ELR (cell line): ENCODE data around the gene HOXA13.
A peak's percentile ranks its signal among the peaks of the same experiment; 100 is the strongest.

Experiments
- DNase-seq: peaks from one replicate; pipeline ENCODE4 v3.0.0-alpha.2; 2015; ENCODE audit warnings: low read depth

The HOXA13 gene

DNA sequence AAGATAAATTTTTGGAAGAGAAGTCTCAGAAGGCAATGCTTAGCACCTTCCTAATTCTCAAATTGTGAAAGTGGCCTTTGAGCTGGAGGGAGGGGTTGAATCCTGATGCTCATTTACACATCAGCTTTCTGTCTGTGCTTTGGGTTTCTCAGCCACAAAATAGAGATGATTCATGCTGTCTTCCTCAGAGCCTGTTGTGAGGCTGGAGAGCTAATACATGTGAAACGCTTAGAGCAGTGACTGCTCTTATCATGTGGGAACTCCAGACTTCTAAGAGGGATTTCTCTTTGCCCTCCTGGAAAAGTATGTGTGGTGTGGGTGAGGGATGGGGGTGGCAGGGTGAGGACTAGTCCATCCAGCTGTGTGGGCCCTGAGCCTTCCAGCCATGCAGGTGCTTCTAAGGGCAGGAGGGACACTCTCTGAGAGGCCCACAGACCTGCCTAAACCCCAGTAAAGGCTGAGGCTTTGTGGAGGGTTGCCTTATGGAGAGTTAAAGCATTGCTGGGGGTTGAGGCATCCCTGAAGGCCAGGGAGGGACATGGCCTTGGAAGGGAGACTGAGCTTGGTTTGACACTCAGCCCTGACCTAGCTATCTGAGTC lies 37.9 kb upstream of the HOXA13 start:
- DNase-seq: peak; percentile 72

DNA sequence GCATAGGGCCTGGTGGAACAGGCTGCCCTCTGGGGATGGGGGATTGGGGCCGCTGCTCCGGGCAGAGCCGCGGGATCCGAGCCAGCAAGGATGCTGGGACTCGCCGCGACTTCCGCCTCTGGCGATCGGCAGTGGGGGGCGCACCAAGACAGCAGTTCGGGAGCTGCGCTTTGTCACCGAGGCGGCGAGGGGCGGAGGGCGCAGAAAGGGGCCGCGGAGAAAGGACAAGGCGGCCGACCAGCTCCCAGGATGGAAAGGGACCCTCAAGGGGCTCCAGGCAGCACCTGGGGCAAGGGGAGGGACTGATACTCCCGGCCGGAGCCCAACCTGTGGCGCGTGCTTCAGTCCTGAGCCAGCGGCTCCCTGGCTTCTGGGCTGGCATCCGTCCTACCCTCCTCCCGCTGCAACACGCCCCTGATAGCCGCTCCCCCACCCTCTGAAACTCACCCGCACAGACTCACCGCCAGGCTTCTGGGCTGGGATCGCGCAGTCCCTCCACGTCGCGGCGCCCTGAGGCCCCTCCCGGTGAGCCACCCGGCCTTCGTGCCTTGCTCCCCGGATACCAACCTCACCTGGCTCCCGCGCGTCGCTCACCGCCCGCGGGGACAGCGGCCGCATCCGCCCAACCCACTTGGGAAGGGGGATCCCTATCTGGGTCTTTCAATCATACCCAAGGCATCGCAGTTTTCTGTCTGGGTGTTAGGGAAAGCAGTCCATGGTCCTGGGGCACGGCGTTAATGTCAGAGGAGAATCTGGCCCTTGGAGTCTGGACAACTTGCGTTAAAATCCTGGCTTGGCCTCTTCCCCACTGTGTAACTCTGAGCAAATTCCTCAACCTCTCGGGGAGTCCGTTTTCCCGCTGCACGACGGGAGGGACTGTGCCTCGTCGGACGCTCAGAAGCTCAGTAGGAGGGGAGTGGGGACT lies 35.8 kb upstream of the HOXA13 start:
- DNase-seq: peak; percentile 61

DNA sequence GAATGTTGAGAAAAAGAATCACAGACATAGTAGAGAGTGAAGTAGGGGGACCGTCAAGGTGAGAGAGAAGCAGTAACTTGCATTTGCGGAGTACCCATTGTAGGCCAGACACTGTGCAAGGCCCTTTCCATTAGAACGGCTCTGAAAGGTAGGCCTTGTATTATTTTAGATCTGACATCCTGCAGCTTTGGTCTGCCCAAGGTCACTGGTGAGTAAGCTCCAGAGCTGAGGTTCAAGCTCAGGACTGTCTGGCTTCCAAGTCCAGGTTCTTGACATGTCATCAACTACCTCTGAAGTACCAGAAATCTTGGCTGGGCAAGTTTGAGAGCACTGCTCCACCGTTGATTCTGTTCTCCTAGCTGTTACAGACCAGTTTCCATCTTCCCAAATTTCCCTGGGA lies 29.6 kb upstream of the HOXA13 start:
- DNase-seq: no peak

DNA sequence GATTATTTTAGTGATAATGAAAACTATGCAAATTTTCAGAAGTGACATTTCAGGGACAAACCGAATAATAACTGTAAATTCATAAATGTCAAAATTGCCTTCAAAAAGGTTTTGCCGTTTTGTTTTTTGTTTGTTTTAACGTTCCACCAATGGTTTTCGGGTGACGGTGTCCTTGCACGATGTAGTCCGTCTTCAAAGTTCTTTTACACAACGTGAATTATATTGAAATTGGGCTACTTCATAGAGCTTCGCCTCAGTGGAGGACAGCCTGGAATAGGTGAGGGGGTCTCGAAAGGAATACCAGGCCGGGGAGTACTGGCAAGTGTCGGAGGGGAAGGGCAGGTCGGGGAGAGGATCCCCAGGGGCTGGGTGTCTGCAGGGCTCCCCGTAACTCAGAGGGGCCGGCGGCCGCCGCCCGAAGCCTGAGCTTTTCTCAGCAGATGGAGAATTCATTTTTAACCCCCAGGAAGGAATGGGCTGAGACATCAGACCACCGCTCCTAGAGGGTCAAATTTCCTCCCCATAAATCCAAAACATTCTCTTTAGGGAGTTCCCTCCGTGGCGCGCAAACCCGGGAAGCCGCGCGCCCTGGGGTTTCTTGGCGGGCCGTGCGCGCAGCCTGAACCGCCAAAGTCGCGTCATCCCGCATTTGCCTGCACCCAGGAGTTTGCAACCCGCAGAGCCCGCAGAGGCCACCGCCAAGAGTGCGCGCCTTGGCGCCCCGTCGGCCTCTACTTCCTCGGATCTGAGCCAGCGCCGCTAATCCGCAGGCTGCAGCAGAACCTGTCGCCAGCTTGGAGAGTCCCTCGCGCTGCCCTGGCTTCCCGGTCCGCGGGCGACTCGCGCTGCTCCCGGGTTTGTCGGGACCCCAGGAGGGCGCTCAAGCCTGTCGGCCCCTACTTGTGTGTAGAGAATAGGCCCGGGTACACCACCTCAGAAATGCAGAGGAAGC lies 25.4 kb upstream of the HOXA13 start:
- DNase-seq: no peak

DNA sequence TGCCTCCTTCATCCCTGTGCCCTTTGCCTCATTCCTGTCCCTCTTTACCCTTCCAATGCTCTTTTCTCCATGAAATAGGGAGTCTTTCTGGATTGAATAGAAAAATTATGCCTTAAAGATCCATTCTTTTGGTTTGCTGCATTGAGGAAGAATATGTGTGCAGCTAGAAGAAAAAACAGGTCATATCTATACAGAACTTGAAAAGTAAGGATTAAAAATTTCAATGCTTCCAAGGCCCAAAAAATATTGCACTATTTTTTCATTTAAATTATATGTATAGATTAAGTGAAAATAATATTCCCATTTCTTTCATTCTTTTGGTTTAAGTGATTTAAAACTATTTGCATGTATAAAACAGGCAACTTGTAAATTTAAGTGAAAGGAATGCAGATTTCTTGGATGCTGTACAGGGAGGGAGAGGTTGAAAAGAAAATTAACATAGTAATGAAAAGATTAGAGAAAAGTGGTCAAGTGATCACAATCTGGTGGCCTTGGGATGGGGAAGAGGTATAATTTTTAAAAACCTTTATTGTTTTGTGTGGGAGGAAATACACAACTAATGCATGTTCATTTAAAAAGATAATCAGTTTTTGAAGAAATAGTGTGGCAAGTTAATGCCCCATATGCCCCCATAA lies 24.2 kb upstream of the HOXA13 start:
- DNase-seq: no peak

DNA sequence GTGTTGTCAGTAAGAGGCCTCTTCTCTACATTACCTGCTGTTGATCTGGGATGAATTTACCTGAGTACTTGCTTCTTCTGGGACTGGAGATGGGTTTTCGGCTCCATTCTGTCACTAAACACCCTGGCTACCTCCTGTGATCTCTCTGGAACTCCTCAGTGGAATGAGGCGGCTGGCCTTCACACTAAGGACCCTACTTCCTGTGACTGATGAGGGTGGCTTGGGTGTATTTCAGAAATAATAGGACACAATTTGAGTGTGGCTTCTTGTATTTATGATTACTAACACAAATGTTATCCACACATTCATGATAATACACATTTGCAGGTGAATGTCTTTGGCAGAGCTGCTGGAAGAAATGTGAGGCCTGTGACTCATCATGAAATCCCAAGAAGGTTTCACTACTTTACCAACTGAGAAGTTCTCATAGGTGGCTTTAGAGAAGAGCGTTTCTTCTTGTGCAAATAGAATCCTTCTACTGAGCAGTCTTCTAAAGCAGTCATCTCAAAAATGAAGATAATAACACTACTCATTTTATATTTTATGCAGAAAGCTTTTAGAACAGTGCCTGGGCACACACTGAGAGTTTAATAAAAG lies 21.4 kb upstream of the HOXA13 start:
- peak; percentile 22 for DNase-seq

DNA sequence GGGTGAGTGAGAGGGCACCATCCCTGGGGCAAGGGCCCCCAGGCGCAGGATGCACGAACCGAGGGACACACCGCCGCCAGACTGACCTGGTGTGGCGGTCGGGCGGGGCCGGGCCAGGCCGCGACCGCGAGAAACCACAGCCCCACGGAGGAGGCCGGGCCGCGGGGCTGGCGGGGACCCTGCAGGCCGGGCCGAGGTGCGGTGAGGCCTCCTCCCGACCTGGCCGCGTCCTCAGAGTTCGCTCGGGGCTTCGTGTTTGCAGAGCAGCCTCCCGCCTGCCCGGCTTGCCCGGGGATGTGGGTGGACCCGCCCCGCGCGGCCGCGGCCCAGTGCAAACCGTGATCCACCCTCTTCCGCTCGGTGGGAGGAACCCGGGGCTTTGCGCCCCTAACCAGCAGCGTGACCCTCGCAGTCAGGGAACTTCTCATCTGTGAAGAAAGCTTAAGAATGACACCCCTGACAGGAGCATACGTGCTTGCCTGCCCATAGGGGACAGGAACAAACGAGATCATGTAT lies 20.6 kb upstream of the HOXA13 start:
- no peak for DNase-seq

DNA sequence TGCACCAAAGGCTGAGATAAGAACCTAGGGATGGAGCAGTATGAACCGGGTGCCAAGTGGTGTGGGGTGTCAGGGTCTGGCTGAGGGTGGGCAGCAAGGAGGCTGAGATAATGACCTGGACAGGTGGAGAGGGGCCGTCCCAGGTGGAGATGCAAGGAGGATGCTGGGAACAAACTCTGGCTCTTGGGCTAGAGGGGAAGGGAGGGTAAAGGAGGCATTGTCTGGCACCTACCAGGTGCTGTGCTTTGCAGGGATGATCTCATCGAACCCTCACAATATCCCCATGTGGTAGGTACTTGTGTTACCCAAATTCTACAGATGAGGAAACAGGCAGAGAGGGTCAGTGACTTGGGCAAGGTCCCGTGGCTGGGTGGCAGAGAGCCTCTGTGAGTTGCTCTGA lies 19.9 kb upstream of the HOXA13 start:
- DNase-seq: no peak

DNA sequence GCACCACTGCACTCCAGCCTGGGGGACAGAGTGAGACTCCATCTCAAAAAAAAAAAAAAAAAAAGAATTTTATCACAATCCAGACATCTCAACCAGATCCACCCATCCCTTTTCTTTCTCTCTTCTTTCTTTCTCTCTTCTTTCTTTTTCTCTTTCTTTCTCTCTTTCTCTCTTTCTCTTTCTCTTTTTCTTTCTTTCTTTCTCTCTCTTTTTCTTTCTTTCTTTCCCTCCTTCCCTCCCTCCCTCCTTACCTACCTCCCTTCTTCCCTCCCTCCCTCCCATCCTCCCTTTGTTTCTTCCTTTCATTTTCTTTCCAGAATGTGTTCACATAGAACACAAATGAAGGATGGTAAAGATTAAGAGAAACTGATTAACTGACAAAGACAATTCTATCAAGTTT lies 18.1 kb upstream of the HOXA13 start:
- no peak for DNase-seq

DNA sequence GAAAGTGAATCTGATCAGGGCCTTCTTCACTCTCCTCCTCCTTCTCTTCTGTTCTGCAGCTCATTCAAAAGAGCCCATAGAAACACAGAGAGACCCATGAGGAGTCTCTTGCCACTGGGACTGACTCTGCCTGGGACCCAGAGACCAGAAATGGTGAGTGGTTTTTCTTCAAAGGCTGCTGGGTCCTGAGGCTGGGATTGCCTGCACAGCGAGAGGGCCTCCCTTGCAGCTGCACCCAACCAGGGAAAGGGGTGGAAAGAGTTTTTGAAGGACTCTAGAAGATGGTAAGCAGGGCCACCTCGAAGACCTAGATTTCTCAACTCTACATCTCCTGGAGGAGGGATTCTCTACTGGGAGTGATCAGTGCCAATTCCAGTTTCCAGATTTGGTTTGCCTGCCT lies 15.5 kb upstream of the HOXA13 start:
- no peak for DNase-seq

DNA sequence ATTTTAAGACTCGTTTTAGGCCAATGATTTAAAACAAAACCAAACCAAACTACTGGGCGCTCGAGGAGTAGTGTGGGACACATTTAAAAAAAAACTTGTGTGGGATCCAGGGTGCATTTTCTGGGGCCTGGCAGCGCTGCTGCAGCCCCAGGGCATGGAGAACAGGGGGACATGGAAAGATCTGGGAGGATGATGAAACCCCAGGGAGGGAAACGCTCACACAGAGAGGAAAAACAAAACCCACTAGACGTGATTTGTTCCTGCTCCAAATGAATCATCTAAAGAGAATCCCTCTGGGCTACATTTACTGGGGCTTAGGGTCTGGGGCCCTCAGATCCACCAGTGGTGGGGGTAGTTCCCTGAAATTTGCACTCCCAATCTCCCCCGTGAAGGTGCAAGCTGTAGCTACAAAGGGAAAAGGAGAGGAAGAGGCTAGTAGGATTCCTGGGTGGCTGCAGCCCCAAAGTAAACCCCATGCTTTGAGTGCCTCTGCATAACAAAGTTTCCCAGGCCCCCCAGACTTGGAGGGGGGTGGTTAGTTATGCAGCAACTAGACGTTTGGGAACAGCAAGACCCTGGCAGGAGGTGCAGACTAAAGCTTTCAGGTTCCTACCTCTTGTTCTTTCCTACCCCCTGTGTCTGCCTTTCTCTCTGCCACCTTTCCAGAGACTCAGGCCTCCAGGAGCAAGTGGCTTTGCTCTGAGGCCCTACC lies 14.5 kb upstream of the HOXA13 start:
- DNase-seq: no peak

DNA sequence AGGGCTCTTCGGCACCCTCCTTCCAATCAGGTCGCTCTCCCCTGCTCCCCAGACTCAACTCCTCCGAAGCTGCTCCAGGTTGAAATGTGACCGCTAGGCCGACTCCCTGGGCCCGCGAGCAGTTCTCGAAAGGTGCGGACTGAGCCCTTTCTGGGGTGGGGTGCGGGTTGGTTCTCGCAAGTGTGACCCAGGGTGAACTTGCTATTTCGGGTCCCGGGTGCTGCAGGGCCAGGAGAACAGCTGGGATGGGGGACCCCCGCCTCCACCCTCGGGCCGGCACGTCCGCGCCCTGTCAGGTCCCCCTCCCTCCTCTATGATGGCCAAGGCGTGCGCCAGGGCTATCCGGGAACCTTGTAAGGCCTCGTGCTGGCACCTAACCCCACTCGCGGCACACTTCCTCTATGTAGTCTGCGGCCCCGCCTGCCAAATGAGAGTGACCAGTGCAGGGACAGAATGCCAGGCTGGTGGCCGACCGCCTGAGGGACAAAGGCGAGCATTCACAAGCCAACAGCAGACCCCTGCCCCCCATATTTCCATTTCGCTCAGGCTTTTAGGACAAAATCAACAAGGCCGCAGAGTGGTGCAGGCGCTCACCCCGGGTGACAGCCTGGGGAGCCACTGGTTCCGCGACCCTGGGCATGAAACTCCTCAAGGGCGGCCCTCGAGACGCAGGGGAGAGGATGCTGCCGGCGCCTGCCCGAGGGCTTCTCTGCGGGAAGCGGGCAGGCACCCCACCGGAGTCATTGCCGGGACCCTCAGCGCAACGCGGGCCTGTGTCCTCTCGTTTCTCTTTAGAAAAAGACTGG lies 13.7 kb upstream of the HOXA13 start:
- no peak for DNase-seq

DNA sequence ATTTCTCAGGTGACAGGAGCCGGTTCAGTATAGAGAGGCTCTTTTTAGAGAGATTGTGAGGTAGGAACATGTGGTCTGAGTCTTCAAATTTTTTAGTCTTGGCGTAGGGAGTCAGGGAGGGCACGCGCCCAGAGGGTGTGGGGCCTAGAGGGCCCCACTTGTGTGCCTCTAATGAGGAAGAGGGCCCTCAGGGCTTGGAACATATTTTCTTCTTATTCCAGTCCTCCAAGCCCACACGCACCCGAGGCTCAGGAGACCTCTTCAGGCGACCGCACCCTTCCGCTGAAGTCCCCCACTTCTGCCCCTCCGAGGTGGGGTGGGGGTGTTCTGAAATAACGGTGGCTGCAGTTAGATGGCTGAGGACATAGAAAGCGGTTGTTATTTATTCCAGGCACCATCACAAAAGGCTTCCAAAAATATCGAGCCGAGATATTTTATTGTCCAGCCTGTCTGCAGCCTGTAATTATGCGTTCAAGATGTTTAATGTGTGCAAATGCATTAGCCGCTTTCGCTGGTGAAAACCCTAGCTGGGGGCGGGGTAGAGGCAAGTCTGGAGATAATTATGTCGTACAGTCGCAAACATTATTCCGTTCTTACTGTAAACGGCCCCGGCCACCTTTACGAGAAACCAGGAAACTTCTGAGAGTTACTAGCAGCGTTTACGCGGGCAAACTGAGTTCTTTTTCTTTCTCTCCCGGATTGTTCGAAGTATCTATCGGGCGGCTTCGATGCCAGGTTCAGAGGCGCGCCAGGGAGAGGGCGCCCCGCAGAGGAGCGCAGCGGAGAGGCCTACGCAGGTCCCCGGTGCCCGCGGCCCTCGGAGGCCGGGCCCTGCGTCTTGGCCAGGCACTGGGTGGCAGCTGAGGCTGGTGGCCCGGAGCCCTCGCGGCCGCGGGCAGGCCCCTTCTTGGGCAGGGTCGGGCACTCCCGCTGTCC lies 12.9 kb upstream of the HOXA13 start:
- no peak for DNase-seq

DNA sequence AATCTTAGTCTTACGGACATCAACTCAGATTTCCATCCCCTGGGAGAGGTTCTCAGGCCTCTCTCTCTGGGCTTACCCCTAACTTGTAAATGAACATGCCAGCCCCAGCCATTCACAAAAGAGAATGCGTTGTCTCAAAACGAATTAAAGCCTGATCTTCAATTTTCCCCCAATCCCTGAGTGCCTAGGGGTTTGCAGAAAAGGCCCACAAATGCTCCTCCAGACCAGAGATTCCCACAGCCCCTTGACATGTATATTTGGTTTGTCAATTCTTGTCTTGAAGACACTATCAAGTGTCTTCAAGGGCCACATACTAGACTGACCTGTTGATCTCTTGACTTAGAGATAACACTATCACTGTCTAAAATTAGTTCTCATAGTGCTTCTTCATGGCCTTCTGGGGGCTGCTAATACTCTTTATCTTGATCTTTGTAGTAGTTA lies 11.9 kb upstream of the HOXA13 start:
- no peak for DNase-seq

DNA sequence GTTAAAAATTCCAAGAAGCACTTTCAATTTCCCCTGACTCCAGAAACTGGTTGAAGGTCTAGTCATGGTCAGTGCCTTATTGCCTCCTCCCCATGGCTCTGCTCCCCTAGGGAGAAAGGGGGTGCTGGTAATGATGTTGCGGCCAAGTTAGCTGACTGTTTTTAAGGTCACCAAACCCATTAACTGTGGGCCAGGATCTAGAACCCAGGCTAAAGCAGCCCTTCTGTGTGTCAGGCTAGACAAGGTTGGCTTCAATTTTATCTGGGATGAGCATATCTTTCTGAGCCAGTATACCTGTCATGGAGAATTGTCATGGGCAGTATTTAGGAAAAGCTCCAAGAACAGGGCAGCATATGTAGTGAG lies 11.2 kb upstream of the HOXA13 start:
- DNase-seq: no peak

DNA sequence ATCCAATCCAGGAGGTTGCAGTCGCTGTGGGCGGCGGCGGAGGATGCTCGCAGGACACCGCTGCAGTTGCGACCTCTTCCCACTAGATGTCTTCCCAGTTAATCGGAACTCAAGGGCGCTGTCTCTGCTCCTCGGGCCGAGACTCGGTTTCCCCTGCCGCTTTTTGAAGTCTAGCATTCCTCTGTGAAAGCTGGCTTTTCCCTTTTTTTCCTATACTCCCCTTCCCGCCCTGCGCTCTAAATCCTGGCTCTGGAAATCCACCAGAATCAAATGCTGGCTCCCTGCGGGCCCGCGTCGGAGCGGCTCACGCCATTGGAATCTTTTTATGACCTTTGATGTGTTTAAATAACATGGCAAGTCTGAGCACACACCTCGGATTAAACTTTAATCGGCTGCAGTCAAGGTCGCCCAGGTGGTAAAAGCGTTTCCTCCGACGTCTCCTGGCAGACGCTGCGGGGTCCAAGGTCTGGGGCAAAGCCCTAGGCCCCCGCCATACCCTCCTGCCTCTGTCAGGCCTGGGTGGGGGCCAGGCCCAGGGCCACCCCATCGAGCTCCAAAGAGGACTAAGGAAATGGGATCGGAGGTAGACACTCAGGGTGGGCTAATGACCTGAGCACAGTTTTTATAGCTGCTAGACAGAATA lies 10.7 kb upstream of the HOXA13 start:
- DNase-seq: peak; percentile 73

DNA sequence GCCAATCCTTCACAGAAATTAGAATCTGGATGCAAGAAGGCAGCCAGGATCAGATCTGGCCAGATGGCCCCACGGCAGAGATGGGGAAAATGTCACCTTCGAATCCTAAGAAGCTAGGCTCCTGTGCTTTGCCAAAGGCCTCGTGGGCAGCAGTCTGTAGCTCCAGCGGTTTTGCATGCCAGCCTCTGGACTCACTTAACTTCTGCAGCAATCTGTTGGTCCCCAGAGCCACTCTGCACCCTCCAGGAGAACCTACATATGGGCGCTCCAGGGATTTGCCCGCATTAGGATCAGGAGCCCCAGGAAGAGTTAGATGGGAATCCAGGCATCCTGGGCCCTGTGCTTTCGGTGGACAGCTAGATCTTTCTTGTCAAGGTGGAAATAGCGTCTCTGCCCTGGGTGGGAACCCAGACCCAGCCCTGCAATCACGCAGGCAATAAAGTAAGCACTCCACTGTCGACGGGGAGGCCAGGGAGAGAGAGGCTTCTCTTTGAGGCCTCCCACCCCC lies 10.1 kb upstream of the HOXA13 start:
- DNase-seq: no peak

DNA sequence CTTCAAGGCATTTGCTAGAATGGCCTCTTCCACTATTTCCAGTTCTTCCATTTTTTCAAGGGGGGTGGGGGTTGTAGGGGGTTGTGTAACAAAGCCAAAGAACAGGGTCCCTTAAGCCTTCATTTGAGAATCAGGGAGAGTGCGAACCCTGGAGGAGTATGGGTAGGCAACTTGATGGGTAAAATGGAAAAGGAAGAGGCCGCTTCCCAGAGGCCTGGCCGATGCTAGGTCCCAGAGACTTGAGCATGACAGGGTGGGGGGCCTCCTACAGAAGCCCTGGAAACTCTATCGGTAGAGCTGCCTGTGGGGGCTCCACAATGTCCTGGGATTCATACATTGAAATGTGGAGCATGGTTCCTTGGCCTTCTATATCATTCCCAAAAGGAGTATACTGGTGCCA lies 9.1 kb upstream of the HOXA13 start:
- DNase-seq: no peak
